H9 (cell line): ENCODE data around the gene RUNX1. TPM values are rescaled to one million over a fixed set of nuclear protein-coding genes. Genes with fewer than 3 reads are reported as not detected.

Experiments used
- DNase-seq: peaks from one replicate; pipeline ENCODE4 v3.0.0-alpha.2; 2017
- H2AFZ ChIP-seq: one replicate; pipeline ENCODE4 v1.6.1; 2013; ENCODE audit warnings: mild to moderate bottlenecking, low read length, control low read depth, moderate library complexity
- H2AK5ac ChIP-seq: 2 replicates; pipeline ENCODE4 v1.6.1; 2013; ENCODE audit warnings: low read length, control low read depth, mixed read lengths; ENCODE audit not compliant: insufficient read length
- H2BK120ac ChIP-seq: one replicate; pipeline ENCODE4 v1.6.1; 2013; ENCODE audit warnings: low read depth, mild to moderate bottlenecking, low read length, control low read depth, inconsistent platforms; ENCODE audit not compliant: poor library complexity, severe bottlenecking
- H2BK12ac ChIP-seq: 2 replicates; pipeline ENCODE4 v1.6.1; 2013; ENCODE audit warnings: low read length, control low read depth, mixed read lengths, low read depth; ENCODE audit not compliant: insufficient read length
- H2BK15ac ChIP-seq: 2 replicates; pipeline ENCODE4 v1.6.1; 2013; ENCODE audit warnings: low read depth, low read length, control low read depth
- H2BK20ac ChIP-seq: one replicate; pipeline ENCODE4 v1.6.1; 2013; ENCODE audit warnings: low read depth, mild to moderate bottlenecking, low read length, control low read depth, inconsistent platforms; ENCODE audit not compliant: poor library complexity, severe bottlenecking
- H2BK5ac ChIP-seq: 2 replicates; pipeline ENCODE4 v1.6.1; 2013; ENCODE audit warnings: low read length, control low read depth, mixed read lengths; ENCODE audit not compliant: insufficient read length
- H3K14ac ChIP-seq: 2 replicates; pipeline ENCODE4 v1.6.1; 2013; ENCODE audit warnings: low read length, control low read depth; ENCODE audit not compliant: insufficient read depth
- H3K18ac ChIP-seq: 2 replicates; pipeline ENCODE4 v1.6.1; 2013; ENCODE audit warnings: low read depth, mild to moderate bottlenecking, mixed read lengths, low read length, control low read depth; ENCODE audit not compliant: insufficient read length
- H3K23ac ChIP-seq: 2 replicates; pipeline ENCODE4 v1.6.1; 2013; ENCODE audit warnings: low read length, control low read depth, mixed read lengths, low read depth; ENCODE audit not compliant: insufficient read length
- H3K23me2 ChIP-seq: 2 replicates; pipeline ENCODE4 v1.6.1; 2013; ENCODE audit warnings: low read depth, mild to moderate bottlenecking, mixed read lengths, low read length, control low read depth; ENCODE audit not compliant: insufficient read length, poor library complexity, severe bottlenecking
- H3K27ac ChIP-seq: 2 replicates; pipeline ENCODE4 v1.5.1; 2013; ENCODE audit warnings: low read length, control low read depth, mixed read lengths, low read depth; ENCODE audit not compliant: insufficient read length
- H3K27me3 ChIP-seq: 2 replicates; pipeline ENCODE4 v1.6.1; 2013; ENCODE audit warnings: low read length, control low read depth, inconsistent platforms; ENCODE audit not compliant: insufficient read depth
- H3K4ac ChIP-seq: 2 replicates; pipeline ENCODE4 v1.6.1; 2013; ENCODE audit warnings: low read depth, mild to moderate bottlenecking, control low read depth, inconsistent platforms, low read length, moderate library complexity
- H3K4me1 ChIP-seq: 2 replicates; pipeline ENCODE4 v1.6.1; 2013; ENCODE audit warnings: low read length, control low read depth, inconsistent platforms; ENCODE audit not compliant: insufficient read depth
- H3K4me2 ChIP-seq: 2 replicates; pipeline ENCODE4 v1.6.1; 2013; ENCODE audit warnings: low read length, control low read depth, mixed read lengths; ENCODE audit not compliant: insufficient read length, insufficient read depth
- H3K56ac ChIP-seq: 2 replicates; pipeline ENCODE4 v1.6.1; 2013; ENCODE audit warnings: low read depth, mild to moderate bottlenecking, mixed read lengths, low read length, control low read depth; ENCODE audit not compliant: insufficient read length
- H3K79me1 ChIP-seq: 2 replicates; pipeline ENCODE4 v1.6.1; 2013; ENCODE audit warnings: low read depth, mild to moderate bottlenecking, moderate library complexity, low read length, control low read depth, inconsistent platforms; ENCODE audit not compliant: insufficient read depth, poor library complexity, severe bottlenecking
- H3K79me2 ChIP-seq: 2 replicates; pipeline ENCODE4 v1.6.1; 2013; ENCODE audit warnings: low read length, control low read depth, inconsistent platforms; ENCODE audit not compliant: insufficient read depth
- H3K9ac ChIP-seq: 2 replicates; pipeline ENCODE4 v1.6.1; 2013; ENCODE audit warnings: low read length, control low read depth, mixed read lengths; ENCODE audit not compliant: insufficient read length; ENCODE audit errors: extremely low read depth
- H3K9me3 ChIP-seq: one replicate; pipeline ENCODE4 v1.6.1; 2013; ENCODE audit warnings: low read depth, low read length, inconsistent platforms; ENCODE audit not compliant: control insufficient read depth
- H3T11ph ChIP-seq: one replicate; pipeline ENCODE4 v1.6.1; 2013; ENCODE audit warnings: mild to moderate bottlenecking, low read length, control low read depth, inconsistent platforms
- H4K20me1 ChIP-seq: one replicate; pipeline ENCODE4 v1.6.1; 2013; ENCODE audit not compliant: control insufficient read depth, insufficient read length, insufficient read depth
- H4K5ac ChIP-seq: 2 replicates; pipeline ENCODE4 v1.6.1; 2013; ENCODE audit warnings: low read depth, mild to moderate bottlenecking, mixed read lengths, low read length, control low read depth; ENCODE audit not compliant: insufficient read length
- H4K8ac ChIP-seq: replicated peaks from 2 replicates; pipeline ENCODE4 v1.6.1; 2013; ENCODE audit warnings: low read length, control low read depth, mixed read lengths, low read depth; ENCODE audit not compliant: insufficient read length
- H4K91ac ChIP-seq: 2 replicates; pipeline ENCODE4 v1.6.1; 2013; ENCODE audit warnings: low read depth, mild to moderate bottlenecking, moderate library complexity, mixed read lengths, low read length, control low read depth; ENCODE audit not compliant: insufficient read length
- H3K27ac Mint-ChIP-seq, 3 experiments: 2 replicates in 2 of 3; 3 replicates in 1 of 3; pipeline ENCODE4 v1.8.0; 2020 to 2021; ENCODE audit warnings: mixed read lengths in 3 of 3, mild to moderate bottlenecking in 1 of 3, moderate library complexity in 1 of 3
- H3K27me3 Mint-ChIP-seq: 2 replicates; pipeline ENCODE4 v1.8.0; 2021; ENCODE audit warnings: low read depth, mild to moderate bottlenecking, moderate library complexity, mixed read lengths
- H3K36me3 Mint-ChIP-seq, 3 experiments: 2 replicates in 2 of 3; 3 replicates in 1 of 3; pipeline ENCODE4 v1.8.0; 2020 to 2021; ENCODE audit warnings: low read depth in 3 of 3, mixed read lengths in 3 of 3; ENCODE audit not compliant: insufficient read depth in 1 of 3
- H3K4me1 Mint-ChIP-seq, 2 experiments: 2 replicates each; pipeline ENCODE4 v1.8.0; 2020; ENCODE audit warnings: mixed read lengths in 2 of 2
- H3K4me3 Mint-ChIP-seq, 2 experiments: 2 replicates in 1 of 2; 3 replicates in 1 of 2; pipeline ENCODE4 v1.8.0; 2020 to 2021; ENCODE audit warnings: mild to moderate bottlenecking in 2 of 2, mixed read lengths in 2 of 2, moderate library complexity in 1 of 2
- H3K9me3 Mint-ChIP-seq, 2 experiments: 2 replicates in 1 of 2; 3 replicates in 1 of 2; pipeline ENCODE4 v1.8.0; 2020; ENCODE audit warnings: mild to moderate bottlenecking in 2 of 2, mixed read lengths in 2 of 2, moderate library complexity in 1 of 2
- WGBS: extraction: QIAGEN DNeasy Blood & Tissue Kit; methylation state at CpG from one replicate; pipeline ENCODE4 v1.1.7; 2013; ENCODE audit warnings: missing lambda C conversion rate, low lambda C conversion rate, mixed read lengths; ENCODE audit not compliant: insufficient read length; ENCODE audit errors: extremely low coverage; 5-methylcytosine and 5-hydroxymethylcytosine counted together
- total RNA-seq: library from RNA; stranded (reverse); gene quantifications from 2 replicates; pipeline ENCODE4 v1.2.1, GENCODE V29; 2021
- TF ChIP-seq, protein P1 (sequence below): fragments of 200-600 bp; sonication (generic); conservative IDR thresholded peaks from 3 replicates; pipeline ENCODE4 v1.8.0; 2021; ENCODE audit warnings: antibody characterized with exemption, mild to moderate bottlenecking

Gene RUNX1
- total RNA-seq, 1 experiment from 2014 or later = 0.72 TPM

DNA sequence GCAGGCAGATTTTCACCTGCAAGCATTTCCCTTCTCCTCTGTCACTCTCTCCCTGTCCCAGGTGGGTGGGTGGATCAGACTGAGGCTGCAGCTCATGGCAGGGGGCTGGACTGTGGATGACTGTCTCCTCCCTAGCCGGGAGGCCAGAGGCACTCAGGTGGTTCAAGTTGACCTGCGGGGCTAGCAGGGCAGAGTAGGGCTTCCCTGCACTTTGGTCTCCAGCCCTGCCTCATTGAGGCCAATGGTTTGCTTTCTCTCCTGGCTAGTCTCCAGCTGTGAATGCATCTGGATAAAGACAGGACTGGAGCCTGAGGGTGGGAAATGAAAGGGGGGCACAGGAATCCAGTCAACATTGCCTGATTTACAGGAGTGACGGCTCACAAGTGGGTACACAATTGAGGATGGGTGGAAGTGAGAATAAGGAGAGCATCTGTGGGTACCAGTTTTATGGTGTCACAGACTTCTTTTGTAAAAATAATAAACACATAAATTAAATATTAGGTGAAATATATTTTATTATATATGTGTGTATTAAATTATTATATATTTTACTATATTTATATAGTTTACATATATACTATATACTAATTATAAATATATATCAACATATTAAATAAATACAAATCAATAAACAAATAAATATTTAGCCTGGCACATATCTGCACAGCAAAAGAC, 25.6 kb downstream of the RUNX1 start:
- H4K8ac ChIP-seq = no peak overlapping the region
- H4K20me1 ChIP-seq = no peaks in the 10 kb centered on the region
- no peak overlapping the region for H2BK12ac ChIP-seq
- H2AK5ac ChIP-seq = no peak overlapping the region
- no peak overlapping the region for H3K56ac ChIP-seq
- H4K5ac ChIP-seq = no peak overlapping the region
- H4K91ac ChIP-seq = no peak overlapping the region
- H3T11ph ChIP-seq = no peak overlapping the region
- no peak overlapping the region for H3K4ac ChIP-seq
- H2BK20ac ChIP-seq = no peak overlapping the region
- TF ChIP-seq, protein P1, sequence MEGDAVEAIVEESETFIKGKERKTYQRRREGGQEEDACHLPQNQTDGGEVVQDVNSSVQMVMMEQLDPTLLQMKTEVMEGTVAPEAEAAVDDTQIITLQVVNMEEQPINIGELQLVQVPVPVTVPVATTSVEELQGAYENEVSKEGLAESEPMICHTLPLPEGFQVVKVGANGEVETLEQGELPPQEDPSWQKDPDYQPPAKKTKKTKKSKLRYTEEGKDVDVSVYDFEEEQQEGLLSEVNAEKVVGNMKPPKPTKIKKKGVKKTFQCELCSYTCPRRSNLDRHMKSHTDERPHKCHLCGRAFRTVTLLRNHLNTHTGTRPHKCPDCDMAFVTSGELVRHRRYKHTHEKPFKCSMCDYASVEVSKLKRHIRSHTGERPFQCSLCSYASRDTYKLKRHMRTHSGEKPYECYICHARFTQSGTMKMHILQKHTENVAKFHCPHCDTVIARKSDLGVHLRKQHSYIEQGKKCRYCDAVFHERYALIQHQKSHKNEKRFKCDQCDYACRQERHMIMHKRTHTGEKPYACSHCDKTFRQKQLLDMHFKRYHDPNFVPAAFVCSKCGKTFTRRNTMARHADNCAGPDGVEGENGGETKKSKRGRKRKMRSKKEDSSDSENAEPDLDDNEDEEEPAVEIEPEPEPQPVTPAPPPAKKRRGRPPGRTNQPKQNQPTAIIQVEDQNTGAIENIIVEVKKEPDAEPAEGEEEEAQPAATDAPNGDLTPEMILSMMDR = no peak
- peaks cover 4% of the 10 kb centered on the region for H3K23me2 ChIP-seq
- H3K14ac ChIP-seq = no peak overlapping the region
- Mint-ChIP-seq H3K36me3 (no peaks in the 10 kb centered on the region), H3K4me1 (peaks cover 22 to 33% of the 10 kb centered on the region in 2 experiments), H3K27me3 (peaks cover 14% of the 10 kb centered on the region), H3K27ac (no peak overlapping the region; a peak in 1 of 7 replicates), H3K9me3 (peaks cover 0 to 5% of the 10 kb centered on the region in 2 experiments; a peak in 1 of 5 replicates), H3K4me3 (no peak overlapping the region)
- no peak overlapping the region for H2AFZ ChIP-seq
- no CpG with 5 or more reads among the region's 3 CpGs for WGBS
- no peaks in the 10 kb centered on the region for H3K79me2 ChIP-seq
- DNase-seq = no peak
- H3K27ac ChIP-seq = no peak overlapping the region
- no peaks in the 10 kb centered on the region for H3K9me3 ChIP-seq
- no peak overlapping the region for H2BK15ac ChIP-seq
- H3K18ac ChIP-seq = no peak overlapping the region
- no peak overlapping the region for H3K23ac ChIP-seq
- H3K79me1 ChIP-seq = no peaks in the 10 kb centered on the region
- no peak overlapping the region for H3K4me2 ChIP-seq
- no peak overlapping the region for H2BK5ac ChIP-seq
- no peak overlapping the region for H3K9ac ChIP-seq
- no peaks in the 10 kb centered on the region for H3K27me3 ChIP-seq
- no peaks in the 10 kb centered on the region; the same call in 1 of the 2 replicates for H3K4me1 ChIP-seq
- H2BK120ac ChIP-seq = no peak overlapping the region
